HL-60 (cell line): Measurements from ENCODE around the gene USP35.

ENCODE experiments used
- CTCF ChIP-seq: IDR thresholded peaks from one replicate; pipeline ENCODE4 v1.5.1; 2011; ENCODE audit warnings: low read length, control low read depth, inconsistent platforms; ENCODE audit not compliant: insufficient read depth
- POLR2AphosphoS5 ChIP-seq: IDR thresholded peaks from 2 replicates; pipeline ENCODE4 v1.6.1; 2012; ENCODE audit warnings: low read depth
- REST ChIP-seq: IDR thresholded peaks from 2 replicates; pipeline ENCODE4 v1.6.1; 2012; ENCODE audit warnings: low read depth; ENCODE audit not compliant: insufficient replicate concordance

- TF ChIP-seq POLR2AphosphoS5 (no peak), CTCF (no peak), REST (no peak)
Measured at GRCh38 chr11:78195917-78196560, 7.3 kb downstream of the USP35 start.
